Measurements from ENCODE around the gene RBM39. TPM values are rescaled to one million over a fixed set of nuclear protein-coding genes. Genes with fewer than 3 reads are reported as not detected.
"Not testable (repeated sequence)": the region's sequence is repeated elsewhere in the genome, so short reads cannot be mapped to it uniquely, and the experiment has no call there.

Gene RBM39
- polyA plus RNA-seq, 1 donor = 745 TPM

DNA sequence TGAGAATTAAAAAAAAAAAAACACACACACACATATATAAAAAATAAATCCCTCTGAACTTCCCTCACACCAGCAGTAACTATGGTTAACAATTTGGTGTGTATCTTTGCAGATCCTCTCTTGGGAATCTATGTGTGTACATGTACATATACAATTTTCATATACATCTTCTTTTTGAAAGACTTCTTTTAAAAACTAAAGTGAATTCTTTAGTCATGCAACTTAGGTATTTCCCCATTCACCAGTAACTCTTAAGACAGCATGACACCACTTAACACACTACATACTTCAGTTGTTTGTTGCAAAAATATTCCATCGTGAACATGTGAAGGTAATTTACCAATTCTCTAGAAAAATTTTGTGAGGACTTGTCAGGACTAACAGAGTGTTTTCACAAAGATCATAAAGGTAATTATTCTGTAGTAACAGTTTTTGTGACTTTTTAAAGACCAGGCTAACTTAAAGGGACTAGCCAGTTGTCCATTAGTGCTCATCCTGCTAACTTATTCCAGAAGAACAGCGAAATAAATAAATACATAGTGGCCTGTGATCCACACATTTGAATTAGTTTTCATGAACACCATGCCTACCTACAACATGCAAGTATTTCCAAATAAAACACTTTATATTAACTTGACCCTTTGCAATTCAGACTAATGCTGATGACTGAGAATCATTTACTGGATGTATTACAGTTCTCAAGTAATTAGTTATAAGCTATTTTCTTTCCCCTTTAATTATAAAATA lies 12.1 kb downstream of the RBM39 start:
- DNase-seq = no peak

DNA sequence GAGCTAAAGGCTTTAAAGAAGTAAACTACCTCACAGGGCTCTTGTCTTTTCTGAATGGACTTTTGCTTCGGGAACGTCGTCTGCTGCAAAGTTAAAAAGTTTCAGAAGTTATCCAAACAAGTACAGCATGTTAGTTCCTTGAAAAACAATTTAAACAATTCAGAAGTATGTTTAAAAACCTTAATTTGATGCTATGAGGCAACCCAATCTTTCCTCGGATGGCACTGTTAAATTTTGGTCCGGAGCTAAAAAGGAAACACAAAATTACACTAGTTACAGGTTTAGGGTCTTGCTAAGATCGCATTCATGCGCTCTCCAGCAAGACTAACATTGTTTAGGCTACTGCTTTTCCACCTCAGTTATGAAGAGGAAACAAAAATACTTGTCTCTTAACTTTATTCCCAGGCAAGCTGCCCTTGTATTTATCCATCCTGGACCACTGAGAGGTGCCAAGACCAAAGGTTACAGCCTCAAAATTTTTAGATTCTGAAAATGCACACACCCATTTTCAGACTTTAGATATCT lies 12.7 kb downstream of the RBM39 start:
- no peak for DNase-seq

DNA sequence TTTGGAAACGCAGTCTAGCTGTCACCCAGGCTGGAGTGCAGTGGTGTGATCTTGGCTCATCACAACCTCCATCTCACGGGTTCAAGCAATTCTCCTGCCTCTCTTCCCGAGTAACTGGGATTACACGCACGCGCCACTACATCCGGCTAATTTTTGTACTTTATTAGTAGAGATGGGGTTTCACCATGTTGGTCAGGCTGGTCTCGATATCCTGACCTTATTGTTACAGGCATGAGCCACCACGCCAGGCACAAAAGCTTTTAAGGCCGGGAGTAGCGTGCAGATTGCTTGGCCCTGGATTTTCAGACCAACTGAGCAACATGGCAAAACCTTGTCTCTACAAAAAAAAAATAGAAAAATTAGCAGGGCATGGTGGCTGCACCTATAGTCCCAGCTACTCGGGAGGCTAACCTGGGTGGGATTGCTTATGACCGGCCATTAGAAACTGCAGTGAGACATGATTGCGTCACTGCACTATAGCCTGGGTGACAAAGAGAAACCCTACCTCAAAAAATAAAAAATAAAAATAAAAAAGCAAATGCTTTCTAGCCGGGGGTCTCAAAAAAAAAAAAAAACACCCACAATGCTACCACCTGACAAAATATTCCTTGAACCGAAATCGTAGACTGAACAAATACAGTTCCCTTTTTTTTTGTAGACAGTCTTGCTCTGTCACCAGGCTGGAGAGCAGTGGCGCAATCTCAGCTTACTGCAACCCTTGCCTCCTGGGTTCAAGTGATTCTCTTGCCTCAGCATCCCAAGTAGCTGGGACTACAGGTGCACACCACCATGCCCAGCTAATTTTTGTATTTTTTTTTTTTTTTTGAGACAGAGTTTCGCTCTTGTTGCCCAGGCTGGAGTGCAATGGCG lies 15.0 kb downstream of the RBM39 start:
- no peak for DNase-seq

DNA sequence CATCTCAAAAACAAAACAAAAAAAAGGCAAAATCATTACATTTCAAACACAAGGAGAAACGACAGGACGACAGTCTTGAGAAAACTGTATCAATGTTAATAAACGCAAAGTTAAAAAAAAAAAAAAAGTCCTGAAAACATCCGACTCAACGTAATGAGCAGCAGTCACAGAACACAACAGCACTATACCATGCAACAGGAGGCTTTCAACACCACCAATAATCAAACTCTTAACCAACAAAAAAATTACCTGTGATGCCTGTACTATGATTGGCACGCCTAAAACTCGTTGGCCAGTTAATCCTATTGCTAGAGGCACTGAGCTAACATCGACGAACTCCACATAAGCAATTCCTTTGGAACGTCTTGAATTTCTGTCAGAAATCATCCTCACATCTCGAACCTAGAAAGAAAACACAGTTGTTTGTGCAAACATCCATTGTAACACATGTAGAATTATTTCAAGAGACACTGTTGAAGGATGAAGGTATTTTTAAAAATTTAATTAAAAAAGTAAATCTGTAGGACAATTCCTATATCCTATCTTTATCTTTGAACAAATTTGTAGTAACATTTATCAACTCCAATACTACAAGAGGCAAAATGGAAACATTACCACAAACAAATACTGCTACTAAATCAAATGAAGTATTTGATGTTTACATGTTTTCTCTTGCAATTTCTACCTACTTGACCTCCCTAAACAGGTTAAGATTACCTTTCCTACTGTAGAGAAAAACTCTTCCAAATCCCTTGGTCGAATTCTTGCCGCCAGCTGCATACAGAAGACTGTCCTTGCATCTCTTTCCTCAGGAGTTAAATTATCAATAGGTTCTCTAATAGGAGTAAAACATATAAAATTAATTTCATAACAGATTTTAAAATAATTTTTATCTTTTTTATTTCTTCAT lies 17.5 kb downstream of the RBM39 start:
- DNase-seq = no peak

DNA sequence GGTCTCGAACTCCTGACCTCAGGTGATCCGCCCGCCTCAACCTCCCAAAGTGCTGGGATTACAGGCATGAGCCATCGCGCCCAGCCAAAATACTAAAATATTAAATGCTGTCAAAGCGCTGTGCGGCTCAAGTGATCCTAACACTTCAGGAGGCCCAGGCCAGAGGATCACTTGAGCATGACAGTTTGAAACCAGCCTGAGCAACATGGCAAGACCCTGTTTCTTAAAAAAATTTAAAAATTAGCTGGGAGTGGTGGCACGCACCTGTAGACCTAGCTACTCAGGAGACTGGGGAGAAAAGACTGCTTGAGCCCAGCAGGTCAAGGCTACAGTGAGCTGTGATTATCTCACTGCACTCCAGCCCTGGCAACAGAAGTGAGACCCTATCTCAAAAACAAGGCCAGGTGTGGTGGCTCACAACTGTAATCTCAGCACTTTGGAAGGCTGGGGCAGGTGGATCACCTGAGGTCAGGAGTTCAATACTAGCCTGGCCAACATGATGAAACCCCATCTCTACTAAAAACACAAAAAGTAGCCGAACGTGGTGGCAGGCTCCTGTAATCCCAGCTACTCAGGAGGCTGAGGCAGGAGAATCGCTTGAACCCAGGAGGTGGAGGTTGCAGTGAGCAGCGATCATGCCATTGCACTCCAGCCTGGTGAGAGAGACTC lies 18.3 kb downstream of the RBM39 start:
- DNase-seq = not testable (repeated sequence)

DNA sequence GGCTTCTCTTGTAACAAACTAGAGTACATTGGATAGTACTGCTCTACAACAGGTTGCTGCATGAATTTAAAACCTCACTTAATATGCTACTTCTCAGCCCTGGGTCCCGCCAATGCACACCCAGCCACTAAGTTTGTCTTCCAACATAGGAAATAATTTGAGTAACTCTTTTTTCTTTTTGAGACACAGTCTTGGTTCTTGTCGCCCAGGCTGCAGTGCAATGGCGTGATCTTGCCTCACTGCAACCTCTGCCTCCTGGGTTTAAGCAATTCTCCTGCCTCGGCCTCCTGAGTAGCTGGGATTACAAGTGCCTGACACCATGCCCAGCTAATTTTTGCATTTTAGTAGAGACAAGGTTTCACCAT lies 18.8 kb downstream of the RBM39 start:
- not testable (repeated sequence) for DNase-seq

DNA sequence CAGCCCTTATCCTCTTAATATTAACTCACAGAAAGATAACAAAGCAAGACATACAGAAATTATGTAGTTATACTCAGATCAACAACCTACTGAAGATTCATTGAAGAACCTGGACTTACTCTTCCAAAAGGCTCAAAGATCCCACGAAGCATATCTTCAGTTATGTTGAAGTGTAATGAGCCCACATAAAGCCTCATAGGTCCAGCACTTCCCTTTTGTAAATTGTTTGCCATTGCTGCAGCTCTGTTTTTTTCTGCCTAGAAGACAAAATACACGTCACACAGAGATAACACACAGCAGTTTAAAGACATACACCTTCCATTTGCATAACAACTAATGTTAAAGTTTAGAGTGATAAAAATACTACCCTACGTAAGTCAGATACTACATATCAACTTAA lies 20.4 kb downstream of the RBM39 start:
- no peak for DNase-seq

DNA sequence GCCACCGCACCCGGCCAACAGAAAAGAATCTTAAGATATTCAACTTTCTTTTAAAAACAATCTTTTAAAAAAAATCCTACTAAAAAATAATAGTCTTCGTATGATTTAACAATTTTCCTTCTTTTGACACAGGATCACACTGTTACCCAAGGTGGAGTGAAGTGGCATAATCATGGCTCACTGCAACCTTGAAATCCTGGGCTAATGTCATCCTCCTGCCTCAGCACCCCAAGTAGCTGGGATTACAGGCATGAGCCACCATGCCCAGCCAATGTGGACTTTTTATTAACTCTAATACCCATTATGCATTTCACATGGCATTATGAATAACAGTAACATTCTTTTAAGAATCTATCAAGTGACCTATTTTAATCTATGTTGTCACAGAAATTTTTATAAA lies 20.8 kb downstream of the RBM39 start:
- no peak for DNase-seq

DNA sequence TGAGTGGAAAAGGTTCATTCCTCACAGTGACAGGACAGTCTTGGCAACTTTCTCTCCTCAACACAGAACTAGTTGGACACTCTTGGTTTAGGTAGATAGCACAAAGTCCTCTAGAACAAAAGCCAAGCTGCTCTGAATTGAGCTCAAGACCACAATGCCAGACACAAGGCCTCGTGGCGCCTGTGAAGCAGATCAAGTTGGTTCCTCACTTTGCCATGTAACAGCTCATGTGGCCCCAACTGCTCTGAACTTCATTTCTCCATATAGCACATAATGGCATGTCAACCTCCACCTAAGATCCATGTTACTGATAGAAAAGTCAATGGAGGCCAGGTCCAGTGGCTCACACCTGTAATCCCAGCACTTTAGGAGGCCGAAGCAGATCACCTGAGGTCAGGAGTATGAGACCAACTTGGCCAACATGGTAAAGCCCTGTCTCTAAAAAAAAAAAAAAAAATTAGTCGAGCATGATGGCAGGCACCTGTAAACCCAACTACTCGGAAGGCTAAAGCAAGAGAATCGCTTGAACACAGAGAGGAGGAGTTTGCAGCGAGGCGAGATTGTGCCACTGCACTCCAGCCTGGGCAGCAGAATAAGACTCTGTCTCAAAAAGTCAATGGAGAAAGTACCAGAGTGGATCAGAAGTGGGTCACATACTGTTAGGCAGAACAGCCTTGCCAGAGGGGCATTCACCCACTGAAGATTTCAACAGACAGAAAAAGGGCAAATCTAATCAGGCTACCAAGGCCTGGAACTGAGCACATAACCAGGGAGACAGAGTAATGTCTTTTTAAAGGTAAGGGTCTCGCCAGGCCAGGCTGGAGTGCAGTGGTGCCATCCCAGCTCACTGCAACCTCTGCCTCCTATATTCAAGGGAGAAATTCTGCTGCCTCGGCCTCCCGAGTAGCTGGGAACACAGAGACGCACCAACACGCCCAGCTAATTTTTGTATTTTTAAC lies 21.6 kb downstream of the RBM39 start:
- DNase-seq = no peak

DNA sequence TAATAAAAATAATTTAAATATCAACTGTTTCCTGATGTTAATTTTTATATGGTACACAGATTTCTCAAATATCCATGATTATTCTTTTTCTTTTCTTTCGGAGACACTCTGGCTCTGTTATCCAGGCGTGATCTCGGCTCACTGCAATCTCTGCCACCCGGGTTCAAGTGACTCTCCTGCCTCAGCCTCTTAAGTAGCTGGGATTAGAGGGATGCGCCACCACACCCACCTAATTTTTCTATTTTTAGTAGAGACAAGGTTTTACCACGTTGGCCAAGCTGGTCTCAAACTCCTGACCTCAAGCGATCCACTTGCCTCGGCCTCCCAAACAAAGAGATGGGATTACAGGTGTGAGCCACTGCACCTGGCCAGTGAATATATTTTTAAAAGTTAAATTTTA lies 22.3 kb downstream of the RBM39 start:
- DNase-seq = no peak

DNA sequence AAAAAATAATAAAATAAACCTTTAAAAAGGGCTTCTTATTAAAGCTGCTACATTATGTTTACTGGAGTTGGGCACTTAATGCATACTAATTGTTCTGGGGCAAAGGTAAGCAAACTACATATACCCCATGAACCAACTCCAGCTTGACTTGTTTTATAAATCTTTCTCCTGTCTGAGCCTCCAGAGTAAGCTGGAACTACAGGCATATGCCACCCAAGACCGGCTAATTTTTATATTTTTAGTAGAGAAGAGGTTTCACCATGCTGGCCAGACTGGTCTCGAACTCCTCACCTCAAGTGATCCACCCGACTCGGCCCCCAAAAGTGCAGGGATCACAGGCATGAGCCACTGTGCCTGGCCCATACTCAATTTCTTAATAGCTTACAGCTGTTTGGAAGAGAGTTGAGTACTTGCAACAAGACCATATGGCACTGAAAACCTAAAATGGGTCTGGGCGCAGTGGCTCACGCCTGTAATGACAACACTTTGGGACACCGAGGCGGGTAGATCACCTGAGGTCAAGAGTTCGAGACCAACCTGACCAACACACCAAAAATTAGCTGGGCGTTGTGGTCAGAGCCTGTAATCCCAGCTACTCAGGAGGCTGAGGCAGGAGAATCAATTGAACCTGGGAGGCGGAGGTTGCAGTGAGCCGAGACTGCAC lies 23.0 kb downstream of the RBM39 start:
- no peak for DNase-seq

DNA sequence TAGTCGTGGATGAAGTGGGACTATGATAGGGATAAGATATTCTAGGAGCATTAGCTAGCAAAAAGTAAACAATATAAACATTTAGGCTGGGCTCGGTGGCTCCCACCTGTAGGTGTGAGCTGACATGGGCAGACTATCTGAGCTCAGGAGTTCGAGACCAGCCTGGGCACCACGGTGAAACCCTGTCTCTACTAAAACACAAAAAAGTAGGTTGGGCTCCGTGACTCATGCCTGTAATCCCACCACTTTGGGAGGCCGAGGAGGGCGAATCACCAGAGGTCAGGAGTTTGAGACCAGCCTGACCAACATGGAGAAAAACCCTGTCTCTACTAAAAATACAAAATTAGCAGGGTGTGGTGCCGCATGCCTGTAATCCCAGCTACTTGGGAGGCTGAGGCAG lies 23.7 kb downstream of the RBM39 start:
- not testable (repeated sequence) for DNase-seq

DNA sequence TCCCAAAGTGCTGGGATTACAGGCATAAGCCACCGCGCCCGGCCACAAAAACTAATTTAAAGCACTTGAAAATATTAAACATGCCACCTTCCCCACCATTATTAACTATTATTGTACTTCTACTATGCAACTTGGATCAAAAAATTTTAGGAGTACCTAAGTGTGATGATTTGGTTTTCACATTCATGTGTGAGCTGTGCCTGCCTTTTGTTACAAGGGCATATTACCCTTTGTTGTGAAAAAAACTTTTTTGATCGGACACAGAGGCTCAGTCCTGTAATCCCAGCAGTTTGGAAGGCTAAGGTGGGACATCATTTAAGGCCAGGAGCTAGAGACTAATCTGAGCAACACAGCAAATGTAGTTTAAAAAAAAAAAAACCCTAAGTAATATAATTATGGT lies 25.7 kb downstream of the RBM39 start:
- no peak for DNase-seq

DNA sequence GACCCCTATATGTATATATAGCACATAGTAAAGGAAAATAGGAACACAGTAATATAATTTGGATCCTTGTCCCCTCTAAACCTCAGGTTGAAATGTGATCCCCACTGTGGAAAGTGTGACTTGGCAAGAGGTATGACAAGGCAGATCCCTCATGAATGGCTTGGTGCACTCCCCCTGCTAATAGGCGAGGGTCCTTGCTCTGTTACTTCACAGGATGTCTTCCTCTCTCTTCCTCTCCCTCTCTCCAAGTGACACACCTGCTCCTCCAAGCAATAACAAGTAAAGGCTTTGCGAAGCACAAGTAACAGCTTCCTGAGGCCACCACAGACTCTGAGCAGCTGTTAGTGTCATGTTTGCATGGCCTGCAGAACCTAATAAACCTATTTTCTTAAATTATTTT lies 26.4 kb downstream of the RBM39 start:
- DNase-seq = no peak

DNA sequence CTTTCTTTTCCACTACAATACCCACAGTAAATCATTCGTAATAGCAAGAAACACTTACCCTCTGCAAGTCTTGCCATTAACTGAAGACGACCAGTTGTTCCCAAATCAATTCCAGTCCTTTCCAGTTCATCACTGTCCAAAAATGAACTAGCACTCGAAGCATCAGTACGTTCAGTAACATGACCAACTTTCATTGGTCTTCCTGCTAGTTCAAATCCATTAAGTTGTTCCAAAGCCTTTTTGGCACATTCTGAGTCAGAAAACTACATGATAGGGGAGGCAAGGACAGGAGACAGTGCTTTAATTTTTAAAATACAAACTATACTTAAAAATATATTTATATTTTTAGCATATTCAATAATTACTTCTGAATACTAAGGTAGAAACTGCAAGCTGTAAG lies 27.9 kb downstream of the RBM39 start:
- DNase-seq = no peak

DNA sequence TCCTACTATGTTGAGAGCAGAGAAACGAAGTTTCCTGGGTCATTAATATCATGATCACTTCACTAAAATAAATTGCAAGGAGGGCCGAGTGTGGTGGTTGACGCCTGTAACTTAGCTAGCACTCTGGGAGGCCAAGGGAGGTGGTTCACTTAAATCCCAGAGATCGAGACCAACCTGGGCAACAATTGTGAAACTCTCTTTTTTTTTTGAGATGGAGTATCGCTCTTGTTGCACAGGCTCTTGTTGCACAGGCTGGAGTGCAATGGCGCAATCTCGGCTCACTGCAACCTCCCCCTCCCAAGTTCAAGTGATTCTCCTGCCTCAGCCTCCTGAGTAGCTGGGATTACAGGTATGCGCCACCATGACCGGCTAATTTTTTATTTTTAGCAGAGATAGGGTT lies 28.9 kb downstream of the RBM39 start:
- not testable (repeated sequence) for DNase-seq

DNA sequence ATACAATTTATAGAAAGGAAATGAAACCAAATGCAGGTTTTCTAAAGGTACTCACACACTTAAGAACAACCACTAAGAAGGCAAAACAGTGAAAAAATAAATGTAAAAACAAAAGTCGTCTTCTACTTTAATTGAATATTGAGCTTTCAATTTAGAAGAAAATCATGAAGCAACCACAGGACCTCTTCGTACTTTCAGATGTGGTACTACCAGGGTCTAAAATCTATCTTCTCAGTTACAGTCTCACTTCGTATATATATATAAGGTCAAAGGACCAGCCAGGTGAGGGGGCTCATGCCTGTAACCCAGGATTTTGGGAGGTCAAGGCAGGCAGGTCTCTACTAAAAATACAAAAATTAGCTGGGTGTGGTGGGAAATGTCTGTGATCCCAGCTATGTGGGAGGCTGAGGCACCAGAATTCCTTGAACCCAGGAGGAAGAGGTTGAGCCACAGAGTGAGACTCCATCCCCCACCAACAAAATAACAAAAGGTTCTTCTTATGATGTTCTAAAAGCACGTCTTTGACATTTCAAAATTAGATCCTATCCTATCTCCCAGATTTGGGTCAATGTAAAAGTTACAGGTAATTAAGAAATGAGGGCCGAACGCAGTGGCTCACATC lies 30.4 kb downstream of the RBM39 start:
- DNase-seq = no peak

DNA sequence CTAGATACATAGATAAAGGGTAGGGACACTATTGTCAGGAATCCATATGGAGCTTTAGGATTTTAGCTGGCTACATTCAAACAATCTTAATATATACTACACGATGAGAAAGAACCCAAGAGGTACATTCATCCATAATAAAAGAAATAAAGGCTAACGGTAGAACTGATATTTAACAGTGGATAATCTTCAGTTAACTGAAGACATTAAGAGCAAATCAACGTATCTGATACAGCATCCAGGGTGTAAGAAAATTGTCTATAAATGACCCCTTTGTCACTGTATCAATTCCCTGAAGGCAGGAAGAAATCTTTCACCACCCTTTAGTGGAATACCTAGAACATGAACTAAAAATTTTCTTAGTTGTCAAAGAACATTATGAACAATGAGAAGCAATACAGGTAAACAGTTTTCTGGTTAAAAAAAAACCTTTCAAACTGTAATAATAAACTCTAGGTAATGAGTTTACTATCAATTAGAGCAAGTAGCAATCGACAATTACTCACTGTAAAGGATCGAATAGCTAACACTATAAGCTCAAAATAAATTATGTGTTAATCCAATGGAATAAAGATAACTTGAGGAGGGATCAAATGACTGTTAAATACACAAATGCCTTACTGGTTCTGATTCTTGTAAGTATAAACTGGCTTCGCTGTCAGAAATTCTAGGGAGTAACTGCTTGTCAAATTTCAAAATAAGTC lies 31.0 kb downstream of the RBM39 start:
- no peak for DNase-seq

DNA sequence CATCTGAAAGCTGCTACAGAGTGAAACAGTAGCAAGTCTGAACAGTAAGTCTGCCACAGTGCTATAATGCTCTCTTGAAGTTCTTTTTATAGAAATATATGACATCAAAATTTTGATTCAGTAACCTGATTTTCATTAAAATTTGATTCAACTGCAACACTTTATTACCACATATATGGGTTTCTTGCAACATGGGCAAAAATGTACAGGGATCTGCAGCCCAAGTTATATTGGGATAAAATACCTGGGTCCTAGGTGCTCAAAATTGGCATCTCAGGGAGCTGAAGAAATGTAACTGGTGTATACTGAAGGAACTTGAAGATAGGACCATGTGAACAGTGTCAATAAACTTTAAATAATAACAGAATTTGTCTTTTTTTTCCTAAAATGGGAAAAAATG lies 32.0 kb downstream of the RBM39 start:
- DNase-seq = no peak

Measured in left kidney (tissue), 2 donors.